RPMI7951 (cell line): Measurements from ENCODE around the gene SNTG2. TPM values are rescaled to one million over a fixed set of nuclear protein-coding genes. Genes with fewer than 3 reads are reported as not detected.

Experiments used
- DNase-seq: peaks from one replicate; pipeline ENCODE4 v3.0.0-alpha.2; 2012; ENCODE audit warnings: low read depth
- total RNA-seq: library from RNA; depleted of rRNA; stranded (reverse); fragments of >200 nt; shearing (Covaris generic); gene quantifications from 2 replicates; pipeline ENCODE4 v1.2.3, GENCODE V29; 2014; rRNA removed

Gene SNTG2
- total RNA-seq: not detected in 2 replicates

- DNase-seq: no peak
These were observed at the start of gene SNTG2 for GRCh38 chr2:950080-950966. SNTG2 (plus strand) TSS chr2:950849; CDS start chr2:950997, 148 bp downstream.

GRCh38 chr2:902584-902983 is 48.1 kb upstream of the SNTG2 start:
- no peak for DNase-seq

GRCh38 chr2:903223-903900 is 47.3 kb upstream of the SNTG2 start:
- no peak for DNase-seq

GRCh38 chr2:904246-905024 is 46.2 kb upstream of the SNTG2 start:
- DNase-seq: no peak

GRCh38 chr2:905091-905832 is 45.4 kb upstream of the SNTG2 start:
- no peak for DNase-seq

- DNase-seq: no peak
These were observed 44.9 kb upstream of the SNTG2 start for GRCh38 chr2:905833-906140.

- DNase-seq: no peak
These were observed 42.9 kb upstream of the SNTG2 start for GRCh38 chr2:907706-908105.

GRCh38 chr2:908568-908967 is 42.1 kb upstream of the SNTG2 start:
- DNase-seq: no peak

GRCh38 chr2:909764-910379 is 40.8 kb upstream of the SNTG2 start:
- peak; percentile 29 for DNase-seq

GRCh38 chr2:910698-911097 is 40.0 kb upstream of the SNTG2 start:
- DNase-seq: no peak

GRCh38 chr2:915979-916378 is 34.7 kb upstream of the SNTG2 start:
- DNase-seq: no peak

- no peak for DNase-seq
These were observed 33.7 kb upstream of the SNTG2 start for GRCh38 chr2:916935-917334.

- DNase-seq: no peak
These were observed 31.0 kb upstream of the SNTG2 start for GRCh38 chr2:919672-920071.

GRCh38 chr2:920573-920972 is 30.1 kb upstream of the SNTG2 start:
- no peak for DNase-seq

GRCh38 chr2:920999-921398 is 29.6 kb upstream of the SNTG2 start:
- DNase-seq: no peak

GRCh38 chr2:922185-922584 is 28.5 kb upstream of the SNTG2 start:
- no peak for DNase-seq

- DNase-seq: no peak
These were observed 26.6 kb upstream of the SNTG2 start for GRCh38 chr2:923832-924601.

- DNase-seq: no peak
These were observed 25.9 kb upstream of the SNTG2 start for GRCh38 chr2:924701-925100.

GRCh38 chr2:925309-925708 is 25.3 kb upstream of the SNTG2 start:
- no peak for DNase-seq

GRCh38 chr2:925711-926110 is 24.9 kb upstream of the SNTG2 start:
- no peak for DNase-seq
